DMS153 (cell line): ENCODE data around the gene C16orf92.
"Not testable (repeated sequence)": the region's sequence is repeated elsewhere in the genome, so short reads cannot be mapped to it uniquely, and the experiment has no call there.

ENCODE experiments used
- DNase-seq: peaks from one replicate; lab custom pipeline; 2025; lab: John Stamatoyannopoulos, UW

The C16orf92 gene

DNA sequence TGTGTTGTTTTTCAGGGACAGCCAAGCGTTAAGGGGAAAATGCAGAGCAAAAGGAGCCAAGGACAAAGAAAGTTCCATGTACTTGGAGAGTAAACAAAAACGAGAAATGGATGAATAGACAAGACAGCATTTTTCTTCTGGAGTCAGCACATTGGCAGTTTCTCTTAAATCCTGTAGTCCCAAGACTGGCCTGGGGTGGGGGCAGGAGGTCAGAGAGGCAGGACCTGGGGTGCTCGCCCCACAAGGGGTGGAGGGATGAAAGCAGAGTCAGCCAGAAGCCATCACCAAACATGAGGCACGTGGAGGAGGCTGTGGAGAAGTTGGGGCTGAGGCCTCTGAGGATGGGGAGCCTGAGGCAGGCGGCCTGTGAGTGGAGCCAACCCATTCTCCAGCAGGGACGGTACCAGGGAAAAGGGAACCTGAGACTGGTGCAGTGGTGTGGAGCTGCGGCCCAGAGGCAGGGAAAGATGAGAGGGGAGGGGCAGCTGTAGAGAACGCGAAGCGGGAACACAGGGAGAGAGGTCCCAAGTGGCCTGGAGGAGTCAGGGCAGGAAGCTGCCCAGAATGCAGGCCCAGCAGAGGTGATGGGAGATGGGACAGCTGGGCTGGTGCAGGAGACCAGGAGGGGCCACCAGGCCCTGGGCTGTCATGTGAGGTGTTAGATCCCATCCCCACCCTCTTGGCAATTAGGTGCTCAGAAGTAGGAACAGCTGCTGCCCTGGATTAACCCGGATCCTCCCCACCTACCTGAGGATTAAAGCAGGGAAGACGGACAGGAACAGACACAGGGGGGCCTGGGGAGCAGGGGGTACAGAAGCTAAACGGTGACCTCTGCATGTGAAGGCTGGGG is 4.8 kb downstream of the C16orf92 start:
- no peak for DNase-seq

DNA sequence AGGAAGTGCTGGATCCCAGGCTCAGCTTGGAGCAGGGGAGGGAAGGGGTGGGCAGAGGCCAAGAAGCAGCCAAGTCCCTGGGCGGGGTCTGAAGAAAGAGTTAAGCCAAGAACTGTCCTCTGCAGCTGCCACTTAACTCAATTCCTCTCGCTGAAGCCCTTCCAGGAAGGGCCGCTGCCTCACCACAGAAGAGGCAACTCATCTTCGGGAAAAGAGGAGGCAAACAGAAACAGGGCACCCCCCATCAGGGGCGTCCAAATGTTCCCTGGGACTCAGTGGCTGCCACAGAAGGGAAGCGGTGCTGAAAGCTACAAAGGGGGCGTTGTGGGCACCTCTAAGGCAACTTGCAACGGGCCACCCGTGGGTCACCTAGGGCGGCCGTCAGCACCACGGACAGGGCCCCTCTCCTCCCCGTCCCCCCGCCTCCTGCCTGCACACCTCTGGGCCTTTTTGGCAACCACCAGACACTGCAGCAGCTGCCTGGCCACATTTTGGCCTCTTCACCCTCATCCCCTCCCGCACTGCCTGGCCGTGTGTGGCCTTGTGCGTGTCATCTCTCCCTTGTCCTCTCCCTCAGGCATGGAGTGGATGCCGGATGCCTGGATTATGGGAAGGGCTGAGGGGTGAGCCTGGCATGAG is 5.6 kb downstream of the C16orf92 start:
- DNase-seq, result no peak

DNA sequence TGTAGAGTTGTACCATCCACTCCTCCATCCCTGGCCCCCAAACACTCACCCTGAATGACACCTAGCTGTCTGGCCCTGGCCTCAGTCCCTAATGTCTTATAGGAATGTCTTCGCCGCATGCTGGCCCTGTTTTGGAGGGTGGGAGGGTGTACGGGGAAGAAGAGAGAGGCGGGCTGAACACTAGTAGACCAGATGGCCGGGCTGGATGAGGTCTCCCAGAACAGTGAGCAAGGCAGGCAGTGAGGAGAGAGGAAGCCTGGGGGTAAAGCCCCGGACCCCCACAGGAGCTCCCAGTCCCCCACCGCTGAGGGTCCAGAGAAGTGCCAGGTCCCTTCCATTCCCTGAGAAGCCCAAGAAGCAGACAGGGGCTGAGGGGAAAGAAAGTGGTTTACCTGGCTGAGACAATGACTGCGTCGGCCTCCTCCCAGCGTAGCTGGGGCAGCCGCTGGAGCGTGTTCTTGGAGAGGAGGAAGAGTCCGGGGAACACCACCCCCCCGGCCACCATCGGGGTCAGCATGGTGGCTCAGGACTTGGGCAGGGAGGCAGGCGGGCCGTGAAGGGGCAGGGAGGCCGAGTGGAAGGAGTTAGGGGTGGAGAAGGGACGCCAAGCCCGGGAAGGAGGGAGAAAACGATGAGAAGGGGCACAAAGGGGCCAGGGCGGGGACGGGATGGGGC is 7.2 kb downstream of the C16orf92 start:
- no peak for DNase-seq

DNA sequence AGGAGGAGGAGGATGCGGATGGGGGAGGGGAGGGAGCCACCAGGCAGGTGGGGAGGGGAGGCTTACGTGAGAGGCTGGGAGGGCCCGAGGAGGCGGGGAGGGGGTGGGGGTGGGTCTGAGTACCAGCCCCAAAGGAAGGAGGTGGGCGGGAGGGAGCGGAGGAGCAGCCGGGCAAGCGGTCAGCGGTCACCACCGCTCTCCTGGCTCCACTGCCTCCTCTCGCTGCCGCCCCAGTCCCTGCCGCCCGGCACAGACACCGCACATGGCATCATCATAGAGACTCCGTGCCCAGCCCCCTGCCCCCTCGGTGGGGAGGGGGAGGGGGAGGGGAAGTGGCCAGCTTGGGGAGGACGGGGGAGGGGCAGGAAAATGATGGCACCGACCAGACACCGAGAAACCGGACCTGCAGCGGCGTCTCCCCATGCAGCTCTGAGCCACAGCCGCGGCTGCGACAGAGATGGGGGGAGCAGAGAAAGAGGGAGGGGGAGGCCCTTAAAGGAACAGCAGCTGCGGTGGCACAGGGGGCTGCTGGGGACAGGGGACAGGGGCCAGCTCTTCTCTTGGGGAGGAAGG is 7.9 kb downstream of the C16orf92 start, which contains the start of gene TLCD3B:
TLCD3B (minus strand) TSS at position 431 of the 573 bp plus-strand sequence. CDS start 744 bp downstream, outside the sequence.
- no peak for DNase-seq

DNA sequence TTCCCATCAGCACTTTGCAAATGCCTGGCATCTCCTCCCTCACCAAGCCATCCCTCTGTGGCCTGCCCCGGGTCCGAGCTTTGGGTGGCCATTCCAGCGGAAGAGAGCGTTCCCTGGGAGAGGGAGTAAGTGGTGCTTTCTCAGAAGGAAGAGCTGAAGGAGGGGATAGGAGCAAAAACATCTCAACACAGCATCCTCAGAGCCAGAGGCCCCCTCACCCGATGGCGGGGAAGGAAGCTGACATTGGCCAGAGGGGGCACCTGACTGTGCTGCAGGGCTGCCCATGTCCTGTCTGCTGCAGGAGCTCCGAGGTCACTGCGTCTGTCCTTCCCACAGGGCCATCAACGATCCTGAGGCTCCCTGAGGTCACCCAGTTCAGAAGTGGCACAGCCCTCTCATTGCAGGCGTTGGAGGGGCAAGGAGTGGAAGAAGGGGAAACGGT is 8.5 kb downstream of the C16orf92 start:
- DNase-seq, result no peak

DNA sequence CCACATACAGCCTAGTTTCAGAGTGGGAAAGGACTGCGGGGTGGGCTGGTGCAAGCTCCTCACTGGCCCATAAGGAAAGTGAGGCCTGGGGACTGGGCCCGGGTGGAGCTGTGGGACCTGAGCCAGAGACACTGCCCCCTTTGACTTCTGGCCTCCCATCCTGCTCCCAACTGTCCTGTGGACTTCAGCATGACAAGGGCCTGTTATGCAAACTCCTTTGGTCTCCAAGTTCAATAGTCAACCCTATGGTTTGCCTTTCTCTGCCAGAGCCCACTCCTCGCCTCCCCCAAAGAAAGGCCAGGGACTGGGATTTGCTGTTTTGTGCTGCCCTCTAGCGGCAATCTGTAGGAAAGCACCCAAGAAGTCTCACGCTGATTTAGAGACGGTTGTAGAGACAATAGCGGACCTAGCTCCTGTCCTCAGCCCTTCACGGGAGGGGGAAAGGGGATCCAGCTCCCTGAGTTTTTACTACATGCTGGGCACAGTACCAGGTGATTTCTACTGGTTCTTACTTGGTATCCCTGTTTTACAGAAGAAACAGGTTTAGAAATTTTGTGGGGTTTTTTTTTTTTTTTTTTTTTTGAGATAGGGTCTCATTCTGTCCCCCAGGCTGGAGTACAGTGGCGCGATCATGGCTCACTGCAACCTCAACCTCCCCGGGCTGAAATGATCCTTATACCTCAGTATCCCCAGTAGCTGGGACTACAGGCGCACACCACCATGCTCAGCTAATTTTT is 9.3 kb downstream of the C16orf92 start:
- peak; percentile 59 for DNase-seq

DNA sequence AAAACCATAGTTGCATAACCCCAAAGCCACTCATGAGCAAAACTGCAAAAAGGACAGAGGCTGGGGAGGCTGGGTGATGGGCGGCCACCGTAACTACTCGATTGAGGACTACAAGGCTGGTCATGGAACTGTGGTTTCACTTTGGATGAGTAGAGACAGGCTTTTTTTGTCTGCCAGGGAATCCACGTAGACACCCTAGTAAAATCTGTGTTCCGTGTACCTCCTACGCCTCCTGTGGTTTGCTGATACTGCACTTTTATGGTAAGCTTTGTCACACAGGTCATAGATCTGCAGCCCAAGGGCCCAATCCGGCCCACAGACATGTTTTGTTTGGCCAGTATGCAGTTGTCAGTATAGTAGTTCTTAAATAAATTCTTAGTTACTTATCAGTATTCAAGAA is 10.3 kb downstream of the C16orf92 start:
- DNase-seq, result no peak

DNA sequence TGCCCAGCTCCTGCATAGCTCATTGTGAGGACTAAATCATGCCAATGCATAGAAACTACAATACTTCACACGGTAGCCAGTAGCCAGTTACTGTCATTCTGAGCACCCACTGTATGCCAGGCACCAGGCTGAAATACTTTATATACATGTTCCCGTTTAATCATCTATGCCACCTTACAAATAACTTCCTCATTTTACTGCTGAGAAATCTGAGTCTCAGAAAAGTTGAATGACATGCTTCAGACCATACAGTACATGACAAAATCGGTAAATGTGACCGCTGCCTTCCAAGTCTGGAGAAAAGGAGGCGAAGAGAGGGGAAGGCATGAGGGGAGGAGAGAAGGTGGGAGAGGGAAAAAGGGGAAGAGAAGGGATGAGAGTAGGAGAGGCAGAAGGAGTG is 17.2 kb downstream of the C16orf92 start:
- DNase-seq, result no peak

DNA sequence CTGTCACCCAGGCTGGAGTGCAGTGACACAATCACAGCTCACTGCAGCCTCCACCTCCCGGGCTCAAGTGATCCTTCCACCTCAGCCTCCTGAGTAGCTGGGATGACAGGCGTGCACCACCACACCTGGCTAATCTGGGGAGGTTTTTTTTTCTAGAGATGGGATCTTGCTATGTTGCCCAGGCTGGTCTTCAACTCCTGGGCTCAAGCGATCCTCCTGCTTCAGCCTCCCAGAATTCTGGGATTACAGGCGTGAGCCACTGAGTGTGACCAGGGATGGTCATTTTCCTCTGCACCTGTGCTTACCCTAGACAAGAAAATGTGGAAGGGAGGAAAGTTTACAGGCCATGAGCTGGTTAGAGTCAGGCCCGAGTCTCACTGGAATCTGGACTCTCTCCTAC is 17.7 kb downstream of the C16orf92 start:
- not testable (repeated sequence) for DNase-seq

DNA sequence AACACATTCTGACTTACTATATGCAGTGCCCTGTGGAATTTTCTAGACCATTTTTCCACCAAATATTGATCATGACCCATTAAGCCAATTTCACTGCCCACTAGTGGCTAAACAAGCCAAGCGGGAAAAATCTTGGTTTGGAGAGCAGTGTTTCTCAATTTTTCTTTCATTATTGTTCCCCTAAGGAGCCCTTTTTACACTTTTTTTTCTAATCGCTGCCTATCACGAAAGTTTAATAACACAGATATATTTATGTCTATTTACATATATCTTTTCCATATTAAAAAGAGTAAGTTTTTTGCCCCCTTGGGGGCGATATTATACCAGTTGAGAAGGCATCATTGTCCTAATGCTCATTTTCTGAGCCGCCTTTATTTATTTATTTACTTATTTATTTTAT is 18.8 kb downstream of the C16orf92 start:
- DNase-seq, result no peak

DNA sequence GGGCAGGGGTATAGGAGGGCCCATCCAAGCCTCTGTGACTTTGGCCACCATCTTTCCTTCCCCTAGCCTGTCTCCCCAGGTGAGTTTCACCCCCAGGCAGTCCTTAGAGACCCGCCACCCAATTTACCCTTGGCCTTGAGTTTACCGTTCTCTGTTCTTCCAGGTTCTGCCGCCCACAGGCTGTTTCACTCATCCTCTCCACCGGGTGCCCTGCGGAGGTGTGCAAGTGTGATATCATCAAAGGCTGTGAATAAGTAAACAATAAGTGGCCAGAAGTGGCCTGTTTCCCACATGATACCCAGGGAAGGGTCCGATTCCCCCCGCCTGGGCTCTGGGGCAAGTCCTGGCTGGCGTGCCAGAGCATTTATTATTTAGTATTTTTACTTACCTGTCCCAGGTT is 23.2 kb downstream of the C16orf92 start:
- DNase-seq, result no peak

DNA sequence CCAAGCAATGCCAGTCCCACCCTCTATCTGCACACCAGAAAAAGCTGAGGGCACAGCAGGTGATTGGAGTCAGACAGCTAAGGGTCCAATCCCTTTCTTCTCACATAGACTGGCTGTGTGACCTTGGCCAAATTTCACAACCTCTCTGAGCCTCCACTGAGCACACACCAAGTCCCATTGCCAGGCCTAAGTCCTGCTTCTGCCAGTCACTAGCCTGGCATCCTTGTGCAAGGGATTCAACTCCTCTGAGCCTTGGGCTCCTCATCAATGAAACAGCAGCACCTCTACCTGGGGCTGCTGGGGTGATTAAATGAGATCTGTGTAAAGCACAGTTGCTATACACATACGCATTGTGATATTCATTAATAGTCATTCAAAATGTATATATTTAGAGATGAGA is 23.6 kb downstream of the C16orf92 start:
- no peak for DNase-seq

DNA sequence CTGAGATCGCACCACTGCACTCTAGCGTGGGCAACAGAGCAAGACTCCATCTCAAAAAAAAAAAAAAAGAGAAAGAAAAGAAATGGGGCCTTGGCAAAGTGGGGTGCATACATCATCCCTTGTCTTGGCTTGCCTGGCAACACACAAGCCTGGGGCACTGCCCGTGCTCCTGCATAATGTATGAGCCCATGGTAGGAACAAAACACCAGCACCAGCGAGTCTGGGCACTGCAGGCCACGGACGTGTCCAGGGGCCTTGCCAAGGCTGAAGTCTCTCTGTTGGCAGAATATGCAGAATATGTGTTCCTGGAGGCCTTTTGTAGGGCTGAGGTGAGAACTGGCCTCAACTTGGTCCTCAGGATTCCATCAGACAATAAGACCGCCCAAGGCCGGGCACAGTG is 26.9 kb downstream of the C16orf92 start:
- no peak for DNase-seq

DNA sequence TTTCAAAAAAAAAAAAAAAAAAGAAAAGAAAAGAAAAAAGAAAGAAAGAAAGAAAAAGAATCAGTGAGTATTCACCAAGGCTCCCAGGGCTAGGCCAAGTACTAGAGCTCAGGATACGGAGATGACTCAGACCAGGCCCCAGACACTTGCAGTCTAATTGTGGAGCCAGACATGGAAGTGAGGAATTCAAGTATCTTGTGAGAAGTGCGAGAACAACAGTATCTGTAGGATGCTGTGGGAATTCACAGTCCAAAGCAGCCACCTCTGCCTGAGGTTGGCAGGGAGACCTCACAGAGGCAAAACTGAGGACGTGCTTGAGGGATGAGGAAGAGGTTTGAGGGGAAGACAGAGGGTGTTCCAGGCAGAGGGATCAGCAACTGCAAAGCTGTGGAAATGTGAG is 28.5 kb downstream of the C16orf92 start:
- no peak for DNase-seq

DNA sequence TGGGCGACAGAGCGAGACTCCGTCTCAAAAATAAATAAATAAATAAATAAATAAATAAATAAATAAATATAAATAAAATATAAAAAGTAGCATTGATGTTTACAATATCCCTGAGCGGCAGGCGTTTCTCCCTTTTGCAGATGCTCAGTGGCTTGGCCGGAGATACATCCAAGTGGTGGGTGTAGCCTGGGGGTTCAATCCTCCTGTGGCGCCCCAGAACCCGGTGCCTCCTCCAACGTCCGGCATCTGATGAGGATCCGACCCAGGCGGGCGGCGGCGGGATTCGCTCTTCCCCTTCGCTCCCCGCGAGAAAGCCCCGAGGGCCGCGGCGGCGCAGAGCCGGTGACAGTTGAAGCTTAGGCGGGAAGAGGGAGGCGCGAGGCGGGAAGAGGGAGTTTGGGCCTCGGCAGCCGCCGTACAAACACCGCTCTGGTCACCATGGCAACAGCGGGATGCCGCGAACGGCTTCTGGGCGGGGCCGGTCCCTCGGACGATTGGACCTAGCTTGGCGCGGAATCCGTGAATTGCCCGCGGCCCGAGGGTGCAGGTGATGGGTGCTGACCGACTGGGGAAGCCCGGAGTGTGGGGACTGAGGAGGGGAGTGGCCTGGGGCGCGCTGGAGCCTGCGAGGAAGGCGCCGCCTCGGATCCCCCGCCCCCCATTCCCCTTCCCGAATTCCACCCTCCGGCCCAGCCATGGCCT is 29.8 kb downstream of the C16orf92 start:
- peak; percentile 81 for DNase-seq

DNA sequence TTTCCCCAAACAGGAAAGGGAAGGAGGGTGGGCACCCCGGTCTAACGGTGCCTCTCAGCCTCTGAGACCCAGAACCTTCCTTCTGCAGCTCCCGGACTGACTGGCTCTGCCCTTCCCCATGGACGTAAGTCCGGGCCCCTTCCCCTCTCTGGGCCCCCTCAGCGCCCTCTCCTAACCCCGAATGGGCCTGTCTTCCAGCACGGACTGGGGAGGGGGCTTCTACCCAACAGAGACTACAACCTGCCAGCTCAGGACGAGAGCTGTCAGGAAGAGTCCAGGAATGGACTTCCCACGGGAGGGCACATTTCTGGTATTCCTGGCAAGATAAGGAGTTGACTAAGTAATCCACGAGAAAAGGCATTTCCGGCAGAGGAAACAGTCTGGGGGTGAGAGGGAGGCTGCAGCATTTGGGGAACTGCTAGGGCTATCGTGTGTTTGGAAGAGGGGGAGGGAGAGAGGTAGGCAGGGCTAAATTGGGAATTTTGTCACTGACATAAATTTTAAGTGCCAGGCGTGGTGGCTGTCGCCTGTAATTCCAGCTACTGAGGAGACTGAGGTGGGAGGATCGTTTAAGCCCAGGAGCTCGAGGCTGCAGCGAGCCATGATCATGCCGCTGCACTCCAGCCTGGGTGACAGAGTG is 30.5 kb downstream of the C16orf92 start:
- DNase-seq, result no peak

DNA sequence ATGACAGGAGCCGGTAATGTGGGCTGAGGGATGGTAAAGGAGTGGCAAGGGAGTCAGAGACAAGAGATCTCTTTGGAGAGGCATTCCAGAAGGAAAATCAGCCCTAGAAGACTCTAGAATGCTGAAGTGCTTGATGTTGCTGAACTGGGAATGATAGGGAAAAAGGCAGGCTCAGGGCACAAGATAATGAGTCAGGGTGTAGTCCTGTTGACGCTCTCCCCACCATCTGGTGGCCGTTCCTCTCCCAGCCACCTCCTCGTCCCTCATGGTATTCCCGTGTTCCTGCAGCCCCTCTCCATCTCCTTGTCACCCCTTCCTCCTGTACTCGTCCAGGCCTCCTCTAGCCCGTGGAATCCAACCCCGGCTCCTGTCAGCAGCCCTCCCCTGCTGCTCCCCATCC is 31.5 kb downstream of the C16orf92 start:
- DNase-seq, result no peak

DNA sequence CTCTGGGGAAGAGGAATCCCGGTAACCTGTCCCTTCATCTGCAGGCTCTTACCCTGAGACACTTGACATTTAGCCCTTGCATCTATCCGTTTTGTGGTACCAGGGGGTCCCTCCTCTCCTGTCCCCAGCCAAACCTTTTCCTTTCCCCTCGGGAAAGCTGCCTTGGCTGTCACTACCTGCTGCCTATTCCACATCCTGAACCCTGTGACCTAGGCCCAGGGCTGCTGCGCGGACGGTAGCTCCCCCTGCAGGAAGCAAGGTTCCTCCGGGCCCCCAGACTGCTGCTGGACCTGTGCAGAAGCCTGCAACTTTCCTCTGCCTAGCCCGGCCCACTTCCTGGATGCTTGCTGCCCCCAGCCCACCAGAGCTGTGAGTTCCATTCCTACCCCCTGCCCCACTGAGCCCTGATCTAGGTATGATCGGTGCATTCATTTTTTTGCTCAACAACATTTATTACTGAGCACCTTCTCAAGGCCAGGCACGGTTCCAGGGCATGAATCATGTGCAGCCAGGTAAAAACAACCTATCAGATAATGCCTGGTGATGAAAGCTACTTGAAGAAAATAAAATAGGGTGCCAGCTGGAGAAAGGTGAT is 32.1 kb downstream of the C16orf92 start:
- DNase-seq, result no peak

DNA sequence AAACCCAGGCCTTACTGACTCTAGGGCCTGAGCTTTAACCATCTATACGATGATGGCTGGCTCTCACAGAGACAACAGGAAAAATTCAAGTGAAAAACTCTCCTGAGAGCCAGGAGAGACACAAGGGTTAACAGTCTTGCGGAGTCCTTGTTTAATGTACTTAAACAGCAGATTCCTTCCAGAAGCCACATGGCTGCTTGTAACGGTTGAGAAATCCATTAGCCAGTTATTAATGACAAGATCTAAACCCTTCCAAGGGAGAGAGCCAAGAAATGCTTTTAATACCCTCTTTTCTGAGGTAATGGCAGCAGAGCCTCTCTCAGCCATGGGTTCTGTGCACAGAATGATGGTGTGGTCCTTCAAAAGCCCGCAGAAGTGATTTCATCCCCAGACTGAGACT is 37.3 kb downstream of the C16orf92 start:
- DNase-seq, result no peak

DNA sequence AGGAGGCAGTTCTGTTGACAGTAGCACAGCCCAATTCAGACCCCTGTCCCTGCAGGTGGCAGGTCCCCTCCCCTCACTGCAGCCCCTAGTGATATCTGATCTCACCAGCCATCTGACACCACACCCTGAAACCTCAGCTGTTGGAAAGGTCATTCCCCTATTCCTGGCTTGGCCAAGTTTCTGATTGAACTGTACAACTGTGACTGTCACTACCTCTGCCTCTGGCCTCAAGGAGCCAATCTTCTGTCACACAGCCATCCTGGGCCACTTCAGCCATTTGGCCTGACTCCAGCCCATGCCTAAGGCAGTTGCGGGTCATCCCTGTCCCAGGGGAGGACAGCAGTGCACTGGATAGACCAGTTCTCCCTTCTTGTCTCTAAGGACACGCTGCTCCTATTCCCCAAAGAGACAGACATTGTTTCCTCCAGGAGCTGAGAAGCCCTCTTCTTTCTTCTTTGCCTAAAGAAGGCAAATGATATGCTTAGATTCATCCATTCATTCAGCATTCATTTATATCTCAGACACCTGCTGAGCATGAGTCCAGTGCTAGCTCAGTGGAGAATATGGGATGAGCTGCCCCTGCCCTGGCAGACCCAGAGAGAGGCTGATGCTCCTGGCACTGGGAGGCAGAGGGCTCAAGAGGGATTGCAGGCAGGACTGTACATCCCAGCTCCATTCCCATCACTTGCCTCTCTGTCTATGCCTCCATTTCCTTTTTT is 38.0 kb downstream of the C16orf92 start:
- no peak for DNase-seq
